SK-N-SH treated with all-trans-retinoic acid at 6 μM for 48 hours (cell line): Measurements from ENCODE around the gene RET.

ENCODE experiments used
- BACH2 ChIP-seq: fragments of 250-450 bp; sonication (Bioruptor Pico); IDR thresholded peaks from 2 replicates; pipeline ENCODE4 v1.9.0; 2021; ENCODE audit warnings: mild to moderate bottlenecking, borderline replicate concordance
- CREB5 ChIP-seq: fragments of 250-450 bp; sonication (Bioruptor Pico); IDR thresholded peaks from 2 replicates; pipeline ENCODE4 v1.5.1; 2020; ENCODE audit warnings: low read depth, mild to moderate bottlenecking, moderate library complexity
- ESRRG ChIP-seq: fragments of 250-450 bp; sonication (Bioruptor Pico); IDR thresholded peaks from 2 replicates; pipeline ENCODE4 v1.6.1; 2021; ENCODE audit warnings: mild to moderate bottlenecking
- PATZ1 ChIP-seq: fragments of 250-450 bp; sonication (Bioruptor Pico); IDR thresholded peaks from 2 replicates; pipeline ENCODE4 v1.8.0; 2020; ENCODE audit warnings: mild to moderate bottlenecking, moderate library complexity, borderline replicate concordance
- ZFP30 ChIP-seq: fragments of 450-650 bp; formaldehyde crosslinking; IDR thresholded peaks from 2 replicates; pipeline ENCODE4 v1.5.0; 2022; ENCODE audit warnings: mild to moderate bottlenecking, moderate library complexity

- TF ChIP-seq ZFP30 (CRISPR knock-in tag) = no peak
- no peak for TF ChIP-seq ESRRG (CRISPR knock-in tag)
- no peak for TF ChIP-seq PATZ1 (CRISPR knock-in tag)
- no peak for TF ChIP-seq BACH2 (CRISPR knock-in tag)
- no peak for TF ChIP-seq CREB5 (CRISPR knock-in tag)
Observed at GRCh38 chr10:43116596-43116995, 39.7 kb downstream of the RET start.
